ENCODE measurements around the gene ATRX.

- TF ChIP-seq, protein P1, sequence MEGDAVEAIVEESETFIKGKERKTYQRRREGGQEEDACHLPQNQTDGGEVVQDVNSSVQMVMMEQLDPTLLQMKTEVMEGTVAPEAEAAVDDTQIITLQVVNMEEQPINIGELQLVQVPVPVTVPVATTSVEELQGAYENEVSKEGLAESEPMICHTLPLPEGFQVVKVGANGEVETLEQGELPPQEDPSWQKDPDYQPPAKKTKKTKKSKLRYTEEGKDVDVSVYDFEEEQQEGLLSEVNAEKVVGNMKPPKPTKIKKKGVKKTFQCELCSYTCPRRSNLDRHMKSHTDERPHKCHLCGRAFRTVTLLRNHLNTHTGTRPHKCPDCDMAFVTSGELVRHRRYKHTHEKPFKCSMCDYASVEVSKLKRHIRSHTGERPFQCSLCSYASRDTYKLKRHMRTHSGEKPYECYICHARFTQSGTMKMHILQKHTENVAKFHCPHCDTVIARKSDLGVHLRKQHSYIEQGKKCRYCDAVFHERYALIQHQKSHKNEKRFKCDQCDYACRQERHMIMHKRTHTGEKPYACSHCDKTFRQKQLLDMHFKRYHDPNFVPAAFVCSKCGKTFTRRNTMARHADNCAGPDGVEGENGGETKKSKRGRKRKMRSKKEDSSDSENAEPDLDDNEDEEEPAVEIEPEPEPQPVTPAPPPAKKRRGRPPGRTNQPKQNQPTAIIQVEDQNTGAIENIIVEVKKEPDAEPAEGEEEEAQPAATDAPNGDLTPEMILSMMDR (IDR thresholded peaks at IDR 0.05) = no peak
- TF ChIP-seq POLR2A (IDR thresholded peaks at IDR 0.05) = no peak
Observed at GRCh38 chrX:77639820-77640219, 146.2 kb downstream of the ATRX start.

Data from testis (tissue), 2 donors.